ENCODE measurements around the gene RAI1. TPM values are rescaled to one million over a fixed set of nuclear protein-coding genes. Genes with fewer than 3 reads are reported as not detected.

Gene RAI1
- total RNA-seq, 1 experiment from 2014 or later: 12.7 TPM

DNA sequence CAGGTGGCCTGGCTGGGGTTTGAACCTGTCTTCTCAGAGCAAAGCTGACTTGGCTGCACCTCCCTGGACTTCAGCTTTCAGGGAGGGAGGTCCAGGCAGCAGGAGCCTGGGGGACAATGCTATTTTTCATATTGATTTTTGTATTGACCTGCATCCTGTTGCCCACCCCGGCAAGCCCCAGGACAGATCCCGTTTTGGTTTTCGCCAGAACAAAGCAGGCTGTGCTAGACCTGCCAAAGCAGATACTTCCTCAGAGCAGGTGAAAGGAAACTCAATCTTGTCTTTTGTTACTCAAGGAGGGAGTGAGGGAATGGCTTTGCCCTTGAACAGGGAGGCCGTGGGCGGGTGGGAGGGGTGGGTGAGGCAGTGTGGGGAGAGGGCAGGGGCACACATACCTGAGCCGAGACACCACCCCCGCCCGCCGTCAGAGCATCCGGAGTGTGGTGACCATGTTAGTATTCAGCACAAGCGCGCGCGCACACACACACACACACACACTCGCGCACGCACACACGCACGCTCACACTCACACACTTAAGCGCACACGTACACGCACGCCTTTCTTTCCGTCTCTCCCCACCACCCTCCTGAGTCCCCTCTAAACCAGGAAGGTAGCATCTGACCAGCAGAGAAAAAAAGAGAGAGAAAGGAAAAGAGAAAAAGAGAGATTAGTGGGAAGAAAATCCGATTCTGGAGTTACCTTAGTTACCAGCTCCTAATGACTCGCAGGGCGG, 59.5 kb downstream of the RAI1 start:
- DNase-seq (ENCODE audit: low read depth in 1 of 2, low spot score in 2 of 2): no peak
- Histone ChIP-seq H3K4me3 (no peak overlapping the region), H3K27ac (no peak overlapping the region), H3K27me3 (replicated peaks) (no peaks in the 10 kb centered on the region), H3K36me3 (peaks cover 18% of the 10 kb centered on the region), H3K9me3 (replicated peaks) (no peaks in the 10 kb centered on the region), H3K4me1 (replicated peaks) (peaks cover 79% of the 10 kb centered on the region)

DNA sequence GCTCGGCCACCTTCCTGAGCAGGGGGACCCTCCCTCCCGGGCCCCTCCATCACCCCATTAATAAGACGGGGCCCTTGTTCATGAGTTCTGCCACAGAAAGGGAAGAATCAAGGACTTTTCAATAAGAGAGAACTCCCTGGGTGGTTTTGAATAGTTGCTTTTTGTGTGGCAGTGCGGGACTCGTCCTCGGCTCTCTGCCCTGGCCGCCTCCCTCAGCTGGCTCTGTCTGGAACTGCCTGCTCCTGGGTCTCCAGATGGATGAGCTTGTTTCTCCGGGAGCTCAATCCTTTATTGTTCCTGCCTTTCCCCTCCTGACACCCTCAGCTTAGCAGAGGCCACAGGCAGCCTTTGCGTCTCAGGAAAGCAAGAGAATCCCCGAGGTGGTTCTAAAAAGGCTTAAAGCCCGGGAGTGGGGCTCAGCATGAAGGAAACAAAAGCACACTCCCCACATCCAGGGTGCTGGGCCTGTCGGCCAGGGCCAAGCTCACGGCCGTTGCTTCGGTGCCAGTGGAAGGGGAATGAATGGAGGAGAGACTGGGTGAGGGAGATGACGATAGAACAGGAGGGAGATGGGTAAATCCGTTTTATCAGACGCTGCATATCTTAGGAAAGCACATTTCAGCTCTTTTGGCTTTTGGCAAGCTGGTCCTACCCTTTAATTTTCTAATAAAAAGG, 60.2 kb downstream of the RAI1 start:
- Histone ChIP-seq H3K4me3 (no peak overlapping the region), H3K4me1 (replicated peaks) (peaks cover 72% of the 10 kb centered on the region)
- DNase-seq (ENCODE audit: low read depth in 1 of 2, low spot score in 2 of 2): peak; percentile 63 to 69

DNA sequence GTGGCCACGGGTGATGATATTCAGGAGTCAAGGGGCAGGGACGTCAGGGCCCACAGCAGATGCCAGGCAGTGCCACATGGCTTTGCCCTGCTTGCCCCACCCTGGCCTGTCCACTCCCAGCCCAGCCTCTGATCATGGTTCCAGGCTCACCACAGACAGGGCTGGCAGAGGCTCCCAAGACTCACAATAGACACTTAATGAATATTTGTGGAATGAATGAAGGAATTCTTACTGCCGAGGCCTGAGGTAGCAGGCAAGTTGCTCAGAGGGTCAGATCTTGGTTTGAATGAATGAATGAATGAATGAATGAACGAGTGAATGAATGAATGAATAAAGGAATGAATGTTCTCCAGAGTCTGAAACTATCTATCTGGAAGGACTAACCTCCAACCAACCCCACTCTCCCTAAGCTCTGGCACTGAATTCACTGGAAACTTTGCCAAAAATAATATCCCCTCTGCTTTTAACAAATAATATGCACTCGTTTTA, 60.9 kb downstream of the RAI1 start:
- no peak for DNase-seq (ENCODE audit: low read depth in 1 of 2, low spot score in 2 of 2)
- H3K4me1 ChIP-seq (replicated peaks): peaks cover 65% of the 10 kb centered on the region
- peak overlapping the region; percentile 16 for H3K27ac ChIP-seq

More for the DNA sequence above, 60.2 kb downstream of the RAI1 start:
- no peaks in the 10 kb centered on the region for H3K9me3 ChIP-seq (replicated peaks)
- H3K36me3 ChIP-seq: peaks cover 18% of the 10 kb centered on the region
- peak overlapping the region; percentile 16; the same call in 1 of the 2 replicates for H3K27ac ChIP-seq
- H3K27me3 ChIP-seq (replicated peaks): no peaks in the 10 kb centered on the region

DNA sequence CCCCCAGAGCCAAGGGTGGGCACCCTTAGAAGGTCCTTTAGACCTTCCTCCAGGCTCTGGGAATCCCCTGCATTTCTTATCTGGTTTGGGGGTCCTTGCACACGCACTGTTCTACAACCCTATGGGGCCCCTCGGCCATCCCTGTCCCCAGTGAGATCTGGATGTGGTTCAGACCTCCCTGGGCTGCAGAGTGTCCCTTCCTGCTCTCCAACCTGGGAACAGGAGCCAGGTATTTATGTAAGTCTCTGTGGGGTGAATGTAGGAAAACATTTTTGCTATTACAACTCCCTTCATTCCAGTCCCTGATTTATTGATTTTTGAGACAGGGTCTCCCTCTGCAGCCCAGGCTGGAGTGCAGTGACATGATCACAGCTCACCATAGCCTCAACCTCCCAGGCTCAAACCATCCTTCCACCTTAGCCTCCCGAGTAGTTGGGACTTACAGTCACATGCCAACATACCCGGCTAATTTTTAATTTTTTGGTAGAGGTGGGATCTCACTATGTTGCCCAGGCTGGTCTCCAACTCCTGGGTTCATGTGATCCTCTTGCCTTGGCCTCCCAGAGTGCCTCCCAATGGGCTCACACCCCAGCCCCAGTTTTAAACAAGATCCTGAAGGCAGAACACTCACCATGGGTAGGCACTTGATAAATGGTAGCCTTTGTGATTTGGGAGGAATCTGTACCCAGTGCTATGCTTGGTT, 61.6 kb downstream of the RAI1 start:
- DNase-seq (ENCODE audit: low read depth in 1 of 2, low spot score in 2 of 2): no peak
- H3K27me3 ChIP-seq (replicated peaks): no peaks in the 10 kb centered on the region
- H3K4me1 ChIP-seq (replicated peaks): peaks cover 58% of the 10 kb centered on the region
- H3K4me3 ChIP-seq: no peak overlapping the region
- H3K27ac ChIP-seq: no peak overlapping the region; the same call in 1 of the 2 replicates
- peaks cover 20% of the 10 kb centered on the region for H3K36me3 ChIP-seq
- H3K9me3 ChIP-seq (replicated peaks): no peaks in the 10 kb centered on the region

More for the DNA sequence above, 60.9 kb downstream of the RAI1 start:
- H3K9me3 ChIP-seq (replicated peaks): no peaks in the 10 kb centered on the region
- H3K36me3 ChIP-seq: peaks cover 19% of the 10 kb centered on the region
- no peaks in the 10 kb centered on the region for H3K27me3 ChIP-seq (replicated peaks)
- no peak overlapping the region for H3K4me3 ChIP-seq

DNA sequence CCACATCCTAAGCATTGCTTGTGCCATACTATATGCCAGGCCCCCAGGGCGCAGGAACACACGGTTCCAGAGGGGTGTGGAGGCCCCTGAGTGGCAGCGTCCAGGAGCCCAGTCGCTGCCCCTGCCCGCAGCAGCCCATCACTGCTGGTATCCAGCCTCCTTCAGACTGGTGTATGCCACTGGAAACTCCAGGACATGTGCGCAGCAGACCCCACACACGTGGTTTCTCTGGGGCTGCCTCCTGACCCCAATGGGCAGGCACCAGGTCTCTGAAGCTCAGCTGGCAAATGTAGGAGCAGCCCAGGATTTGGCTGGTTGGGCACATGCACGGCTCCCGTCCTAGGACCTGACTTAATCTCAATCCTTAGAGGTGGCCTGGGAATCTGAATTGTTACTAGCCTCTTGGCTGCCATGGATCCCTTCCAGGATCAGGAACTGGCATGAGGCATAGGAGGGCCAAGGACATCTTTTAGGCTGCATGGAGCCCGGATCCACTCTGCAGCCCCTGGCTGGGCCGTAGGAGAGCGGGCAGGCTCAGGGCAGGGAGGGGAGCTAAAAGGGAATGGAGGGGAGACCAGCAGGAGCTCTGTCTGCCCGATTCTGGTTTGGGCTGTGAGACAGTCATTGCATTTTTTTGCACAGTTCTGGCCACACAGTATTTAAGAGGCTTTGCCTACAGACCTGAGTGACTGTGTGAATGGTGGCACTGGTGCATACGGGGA, 62.3 kb downstream of the RAI1 start:
- no peak for DNase-seq (ENCODE audit: low read depth in 1 of 2, low spot score in 2 of 2)
- no peaks in the 10 kb centered on the region for H3K27me3 ChIP-seq (replicated peaks)
- H3K27ac ChIP-seq: no peak overlapping the region
- peaks cover 51% of the 10 kb centered on the region for H3K4me1 ChIP-seq (replicated peaks)
- no peak overlapping the region for H3K4me3 ChIP-seq
- H3K36me3 ChIP-seq: peaks cover 18% of the 10 kb centered on the region
- no peaks in the 10 kb centered on the region for H3K9me3 ChIP-seq (replicated peaks)

DNA sequence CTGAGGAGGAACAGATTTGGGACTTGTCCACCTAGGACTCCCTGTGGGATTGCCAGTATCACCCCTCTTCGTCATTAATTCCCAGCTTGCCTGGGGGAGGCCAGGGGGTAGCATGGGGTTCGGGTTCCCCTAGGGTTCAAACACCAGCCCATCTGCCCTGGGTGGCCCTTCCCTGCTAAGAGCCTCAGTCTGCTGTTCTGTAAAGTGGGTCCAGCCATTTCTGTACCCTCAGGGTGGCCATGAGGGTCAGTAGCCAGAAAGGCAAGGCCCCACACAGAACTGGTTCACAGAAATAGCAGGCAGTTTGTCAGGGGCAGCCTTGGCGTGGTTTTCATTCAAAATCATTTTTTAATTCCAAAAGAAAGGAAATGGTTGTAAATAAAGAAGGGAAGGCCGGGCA, 62.9 kb downstream of the RAI1 start:
- H3K27ac ChIP-seq: no peak overlapping the region
- H3K4me3 ChIP-seq: no peak overlapping the region
- H3K36me3 ChIP-seq: peaks cover 15% of the 10 kb centered on the region
- H3K27me3 ChIP-seq (replicated peaks): no peaks in the 10 kb centered on the region
- H3K9me3 ChIP-seq (replicated peaks): no peaks in the 10 kb centered on the region
- peaks cover 46% of the 10 kb centered on the region for H3K4me1 ChIP-seq (replicated peaks)
- no peak for DNase-seq (ENCODE audit: low read depth in 1 of 2, low spot score in 2 of 2)

DNA sequence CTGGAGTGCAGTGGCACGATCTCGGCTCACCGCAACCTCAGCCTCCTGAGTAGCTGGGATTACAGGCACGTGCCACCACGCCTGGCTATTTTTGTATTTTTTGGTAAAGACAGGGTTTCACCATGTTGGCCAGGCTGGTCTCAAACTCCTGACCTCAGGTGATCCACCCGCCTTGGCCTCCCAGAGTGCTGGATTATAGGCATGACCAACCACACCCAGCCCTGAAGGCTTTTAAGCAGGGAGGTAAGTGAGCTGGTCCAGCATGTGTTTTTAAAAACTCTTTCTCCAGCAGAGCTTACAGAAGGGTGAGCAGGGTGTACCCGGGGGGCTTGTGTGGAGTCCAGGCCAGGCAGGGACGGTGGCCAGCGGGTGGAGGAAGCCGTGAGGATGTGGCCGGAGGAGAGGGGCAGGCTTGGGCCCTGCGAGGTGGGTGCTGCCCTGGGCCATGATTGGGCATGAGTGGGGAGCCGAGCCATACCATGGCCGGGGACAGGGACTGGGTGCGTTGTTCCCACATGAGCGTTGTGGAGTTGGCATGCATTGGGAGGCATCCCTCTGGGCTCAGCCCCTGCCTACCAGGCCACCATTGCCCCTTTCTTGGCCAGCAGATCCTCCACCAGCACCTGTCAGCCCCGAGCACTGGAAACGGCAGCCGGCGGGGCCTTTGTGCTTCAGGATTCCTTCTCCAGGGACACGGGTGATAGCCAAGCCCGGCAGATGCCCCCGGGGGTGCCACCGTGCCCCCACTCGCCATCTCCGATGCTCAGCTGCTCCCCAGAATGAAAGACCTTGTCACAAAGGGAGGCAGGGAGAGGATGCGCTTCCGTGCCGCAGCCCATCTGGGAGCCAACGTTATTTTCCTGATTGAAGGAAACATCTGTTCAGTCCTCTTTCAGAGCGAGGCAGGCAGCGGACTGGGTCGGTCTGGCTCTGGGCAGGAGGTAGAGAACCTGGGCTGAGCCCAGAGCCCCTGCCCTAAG, 64.5 kb downstream of the RAI1 start:
- Histone ChIP-seq H3K4me3 (no peak overlapping the region), H3K36me3 (peaks cover 21% of the 10 kb centered on the region), H3K9me3 (replicated peaks) (no peaks in the 10 kb centered on the region), H3K4me1 (replicated peaks) (peaks cover 29% of the 10 kb centered on the region), H3K27me3 (replicated peaks) (no peaks in the 10 kb centered on the region), H3K27ac (no peak overlapping the region)
- DNase-seq (ENCODE audit: low read depth in 1 of 2, low spot score in 2 of 2): no peak

DNA sequence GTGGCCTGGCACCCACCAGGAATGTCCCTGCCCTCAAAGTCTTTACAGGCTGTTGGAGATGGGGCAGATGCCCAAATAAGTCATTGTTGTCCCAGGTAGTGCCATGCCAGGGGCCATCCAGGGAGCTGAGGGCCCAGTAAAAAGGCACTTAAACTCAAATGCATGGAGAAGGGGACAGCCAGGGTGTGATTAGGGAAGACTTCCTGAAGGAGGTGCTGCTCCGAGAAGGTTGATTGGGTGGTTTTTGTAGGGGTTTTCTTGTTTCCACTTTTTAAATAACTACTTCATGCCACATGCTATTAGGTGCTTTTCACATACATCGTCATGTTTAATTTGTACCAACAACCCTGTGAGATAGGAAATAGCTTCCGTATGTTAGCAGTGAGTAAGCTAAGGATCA, 66.9 kb downstream of the RAI1 start:
- H3K36me3 ChIP-seq: peaks cover 20% of the 10 kb centered on the region
- H3K27ac ChIP-seq: no peak overlapping the region
- H3K27me3 ChIP-seq (replicated peaks): no peaks in the 10 kb centered on the region
- H3K4me1 ChIP-seq (replicated peaks): peaks cover 26% of the 10 kb centered on the region
- H3K4me3 ChIP-seq: no peak overlapping the region
- DNase-seq (ENCODE audit: low read depth in 1 of 2, low spot score in 2 of 2): no peak
- H3K9me3 ChIP-seq (replicated peaks): no peaks in the 10 kb centered on the region

DNA sequence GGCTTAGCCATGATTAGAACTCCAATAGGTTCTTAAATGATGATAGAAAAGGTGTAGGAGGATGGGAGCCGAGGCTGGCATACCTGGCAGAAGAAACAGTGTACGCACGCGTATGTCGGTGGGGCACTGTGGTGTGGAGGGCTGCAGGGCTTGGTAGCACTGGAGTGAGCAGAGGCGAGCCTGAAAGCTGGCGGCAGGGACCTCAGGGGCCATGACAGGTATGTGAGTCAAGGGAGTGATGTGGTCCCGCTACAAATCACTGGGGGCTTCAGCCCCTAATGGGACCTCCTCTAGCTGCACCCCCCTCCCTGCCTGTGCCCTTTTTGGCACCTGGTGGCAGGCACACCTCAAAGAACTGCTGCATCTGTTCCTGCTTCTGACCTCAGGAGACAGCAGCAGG, 67.3 kb downstream of the RAI1 start:
- Histone ChIP-seq H3K4me3 (no peak overlapping the region), H3K36me3 (peaks cover 15% of the 10 kb centered on the region), H3K27ac (no peak overlapping the region), H3K27me3 (replicated peaks) (no peaks in the 10 kb centered on the region), H3K4me1 (replicated peaks) (peaks cover 30% of the 10 kb centered on the region), H3K9me3 (replicated peaks) (no peaks in the 10 kb centered on the region)
- no peak for DNase-seq (ENCODE audit: low read depth in 1 of 2, low spot score in 2 of 2)

DNA sequence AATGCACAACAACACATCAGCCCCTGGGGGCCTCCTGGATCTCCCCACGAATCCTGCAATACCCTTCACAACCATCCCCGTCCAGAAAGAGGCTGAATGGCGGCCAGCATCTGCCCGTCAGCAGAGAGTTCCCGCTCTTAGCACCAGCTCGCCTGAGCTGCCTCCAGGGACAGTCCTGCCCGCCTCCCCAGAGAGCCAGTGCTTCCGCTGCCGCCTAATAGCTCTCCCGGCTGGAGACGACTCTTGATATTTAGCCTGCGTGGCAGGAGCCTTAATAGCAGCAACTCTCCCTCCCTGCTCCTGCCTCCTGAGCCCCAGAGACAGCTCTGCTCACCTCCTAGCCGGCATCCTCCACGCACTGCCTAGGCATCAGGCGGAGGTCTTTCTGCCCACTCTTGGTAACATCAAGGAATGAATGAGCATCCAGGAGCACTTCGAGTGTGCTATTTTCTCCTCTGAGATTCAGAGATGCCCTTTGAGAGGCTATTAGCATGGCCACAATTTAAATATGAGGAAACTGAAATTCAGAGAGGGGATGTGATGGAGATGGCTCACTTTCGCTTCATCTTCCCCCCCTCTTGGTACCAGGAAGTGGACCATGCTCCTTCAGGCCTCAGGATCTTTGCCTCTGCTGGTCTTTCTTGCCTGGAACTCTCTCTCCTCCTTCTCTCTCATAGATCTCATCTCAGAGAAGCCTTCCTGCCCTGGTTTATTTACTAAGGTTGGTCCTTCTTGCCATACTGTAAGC, 67.9 kb downstream of the RAI1 start:
- H3K27ac ChIP-seq: no peak overlapping the region
- H3K9me3 ChIP-seq (replicated peaks): no peaks in the 10 kb centered on the region
- H3K36me3 ChIP-seq: peaks cover 15% of the 10 kb centered on the region; the same call in 1 of the 2 replicates
- H3K27me3 ChIP-seq (replicated peaks): no peaks in the 10 kb centered on the region
- H3K4me3 ChIP-seq: no peak overlapping the region
- H3K4me1 ChIP-seq (replicated peaks): peaks cover 28% of the 10 kb centered on the region
- no peak for DNase-seq (ENCODE audit: low read depth in 1 of 2, low spot score in 2 of 2)

DNA sequence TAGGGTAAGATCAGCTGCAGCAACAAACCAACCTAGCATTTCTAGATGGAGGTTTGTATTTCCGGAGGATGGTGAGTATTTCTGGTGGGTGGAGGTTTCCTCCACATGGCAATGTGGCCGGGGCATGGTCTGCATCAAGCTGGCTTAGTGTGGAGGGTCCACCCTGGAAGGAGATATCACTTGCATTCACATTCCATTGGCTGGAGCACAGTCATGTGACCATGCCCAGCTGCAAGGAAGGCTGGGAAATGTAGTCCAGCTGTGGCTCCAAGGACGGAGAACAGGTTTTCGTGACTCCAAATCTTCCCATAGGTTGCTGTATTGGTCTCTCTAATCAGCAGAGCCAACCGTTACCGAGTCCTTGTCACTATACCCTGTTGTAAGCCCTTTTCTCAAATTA, 68.7 kb downstream of the RAI1 start:
- no peak for DNase-seq (ENCODE audit: low read depth in 1 of 2, low spot score in 2 of 2)
- Histone ChIP-seq H3K9me3 (replicated peaks) (no peaks in the 10 kb centered on the region), H3K36me3 (peaks cover 21% of the 10 kb centered on the region; the same call in 1 of the 2 replicates), H3K27me3 (replicated peaks) (no peaks in the 10 kb centered on the region), H3K27ac (no peak overlapping the region), H3K4me3 (no peak overlapping the region), H3K4me1 (replicated peaks) (peaks cover 25% of the 10 kb centered on the region)

DNA sequence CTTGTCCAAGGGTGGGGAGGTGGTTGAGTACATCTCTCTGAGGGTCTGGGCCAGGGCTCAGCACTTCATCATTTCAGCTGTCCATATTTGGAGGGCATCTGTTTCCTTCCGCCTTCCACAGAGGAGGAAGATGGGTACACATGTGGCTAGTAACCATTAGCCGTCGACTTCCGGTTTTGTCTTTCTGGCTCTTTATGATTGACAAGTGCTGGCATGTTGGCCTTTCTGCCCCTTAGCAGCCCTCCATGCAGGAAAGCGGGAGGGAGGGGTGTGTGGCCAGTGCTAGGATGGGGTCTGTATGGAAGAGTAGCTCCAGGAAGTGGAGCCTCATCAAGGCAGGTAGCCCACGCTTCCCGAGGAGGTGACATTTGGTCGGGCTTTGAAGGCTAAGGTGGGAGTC, 69.6 kb downstream of the RAI1 start:
- Histone ChIP-seq H3K36me3 (peaks cover 23% of the 10 kb centered on the region; the same call in 1 of the 2 replicates), H3K4me1 (replicated peaks) (peaks cover 25% of the 10 kb centered on the region), H3K27ac (no peak overlapping the region), H3K27me3 (replicated peaks) (no peaks in the 10 kb centered on the region), H3K9me3 (replicated peaks) (no peaks in the 10 kb centered on the region), H3K4me3 (no peak overlapping the region)
- no peak for DNase-seq (ENCODE audit: low read depth in 1 of 2, low spot score in 2 of 2)
